CD4-positive, alpha-beta T cell treated with Interleukin-15 for 1 hour (primary cell): ENCODE measurements around the gene MRPL28.
"Not testable (repeated sequence)": the region's sequence is repeated elsewhere in the genome, so short reads cannot be mapped to it uniquely, and the experiment has no call there.

Experiments
- DNase-seq: peaks from one replicate; pipeline ENCODE4 v3.0.0-alpha.2; 2020

Gene MRPL28

DNA sequence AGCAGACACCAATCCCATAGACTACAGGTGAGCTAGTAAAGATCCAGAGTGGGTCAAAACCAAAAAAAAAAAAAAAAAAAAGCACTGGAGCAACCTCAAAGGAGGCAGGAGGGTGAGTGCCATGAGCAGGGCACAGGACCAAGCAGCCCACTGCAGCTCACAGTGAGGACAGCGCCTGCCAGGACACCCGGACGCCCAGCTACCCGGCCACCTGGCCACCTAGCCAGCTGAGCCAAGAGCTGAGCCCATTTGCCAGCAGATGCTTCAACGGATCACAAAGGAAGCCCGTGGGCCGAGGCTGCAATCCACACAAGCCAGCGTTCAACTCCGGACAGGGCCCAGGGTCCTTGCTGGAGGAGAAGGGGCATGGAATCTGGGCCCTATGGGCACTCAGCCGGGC is 32.9 kb downstream of the MRPL28 start:
- no peak for DNase-seq

DNA sequence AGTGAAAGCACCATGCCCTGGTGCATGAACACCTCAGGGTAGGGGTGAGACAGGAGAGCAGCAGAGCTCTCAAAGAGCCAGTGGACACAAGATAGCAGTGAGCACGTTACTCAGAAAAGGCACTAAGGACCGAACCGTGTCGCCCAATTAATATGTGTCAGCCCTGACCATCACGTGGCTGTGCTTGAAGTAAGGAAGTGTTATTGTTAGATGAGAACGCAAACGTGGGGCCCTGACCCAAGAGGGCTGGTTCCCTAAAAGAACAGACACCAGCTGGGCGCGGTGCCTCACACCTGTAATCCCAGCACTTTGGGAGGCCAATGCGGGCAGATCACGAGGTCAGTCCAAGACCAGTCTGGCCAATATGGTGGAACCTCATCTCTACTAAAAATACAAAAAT is 34.1 kb downstream of the MRPL28 start:
- DNase-seq: peak; percentile 35

DNA sequence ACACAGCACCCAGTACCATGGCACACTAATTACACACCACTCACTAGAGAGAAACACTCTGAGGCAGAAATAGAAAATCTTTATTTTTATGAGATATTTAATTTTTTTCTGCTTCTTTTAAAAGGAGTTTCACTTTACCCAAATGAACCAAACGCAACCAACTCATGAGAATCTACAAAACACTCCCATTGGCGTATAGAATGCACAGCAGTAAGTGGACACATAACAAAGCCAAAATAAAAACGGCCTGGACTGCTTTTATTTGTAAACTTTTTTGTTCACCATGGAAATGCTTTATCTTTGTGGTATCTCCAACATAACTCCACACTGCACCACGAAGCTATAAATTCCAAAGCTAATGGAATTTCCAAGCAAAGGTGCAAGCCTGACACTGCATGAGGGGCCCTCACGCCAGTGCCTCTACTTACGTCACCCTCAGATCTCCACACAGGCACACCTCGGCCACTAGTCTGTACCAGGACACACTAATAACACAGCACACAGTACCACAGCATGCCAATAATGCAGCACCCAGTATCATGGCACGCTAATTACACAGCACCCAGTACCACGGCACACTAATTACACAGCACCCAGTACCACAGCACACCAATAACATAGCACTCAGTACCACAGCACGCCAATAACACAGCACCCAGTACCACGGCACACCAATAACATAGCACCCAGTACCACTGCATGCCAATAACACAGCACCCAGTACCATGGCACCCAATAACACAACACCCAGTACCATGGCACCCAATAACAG is 35.3 kb downstream of the MRPL28 start:
- DNase-seq: not testable (repeated sequence)

DNA sequence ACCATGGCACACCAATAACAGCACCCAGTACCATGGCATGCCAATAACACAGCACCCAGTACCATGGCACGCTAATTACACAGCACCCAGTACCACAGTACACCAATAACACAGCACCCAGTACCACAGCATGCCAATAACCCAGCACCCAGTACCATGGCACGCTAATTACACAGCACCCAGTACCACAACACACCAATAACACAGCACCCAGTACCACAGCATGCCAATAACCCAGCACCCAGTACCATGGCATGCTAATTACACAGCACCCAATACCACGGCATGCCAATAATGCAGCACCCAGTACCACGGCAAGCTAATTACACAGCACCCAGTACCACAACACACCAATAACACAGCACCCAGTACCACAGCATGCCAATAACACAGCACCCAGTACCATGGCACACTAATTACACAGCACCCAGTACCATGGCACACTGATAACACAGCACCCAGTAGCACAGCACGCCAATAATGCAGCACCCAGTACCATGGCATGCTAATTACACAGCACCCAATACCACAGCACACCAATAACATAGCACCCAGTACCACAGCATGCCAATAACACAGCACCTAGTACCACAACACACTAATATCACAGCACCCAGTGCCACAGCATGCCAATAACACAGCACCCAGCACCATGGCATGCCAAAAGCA is 36.0 kb downstream of the MRPL28 start:
- not testable (repeated sequence) for DNase-seq

DNA sequence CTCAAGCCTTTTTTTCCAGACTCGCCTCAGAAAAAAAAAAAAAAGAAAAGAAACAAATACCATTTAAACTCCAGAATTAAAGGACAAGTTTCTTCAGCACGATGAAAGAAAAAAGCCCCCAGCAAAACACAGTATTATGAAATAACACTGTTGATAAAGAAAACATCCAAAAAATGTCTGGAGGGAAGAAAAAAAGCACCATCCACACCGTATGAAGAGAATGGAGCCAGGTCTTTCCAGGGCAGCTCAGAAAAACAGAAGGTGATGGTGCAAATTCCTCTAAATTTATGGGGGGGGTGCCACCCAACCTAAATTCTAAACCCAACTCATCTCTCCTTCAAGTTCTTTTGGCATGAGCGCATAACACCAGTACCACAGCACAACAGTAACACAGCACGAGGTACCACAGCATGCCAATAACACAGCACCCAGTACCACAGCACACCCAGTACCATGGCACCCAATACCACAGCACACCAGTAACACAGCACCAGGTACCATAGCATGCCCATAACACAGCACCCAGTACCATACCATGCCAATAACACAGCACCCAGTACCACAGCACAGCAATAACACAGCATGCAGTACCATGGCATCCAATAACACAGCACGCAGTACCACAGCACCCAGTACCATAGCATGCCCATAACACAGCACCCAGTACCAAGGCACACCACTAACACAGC is 36.8 kb downstream of the MRPL28 start:
- no peak for DNase-seq

DNA sequence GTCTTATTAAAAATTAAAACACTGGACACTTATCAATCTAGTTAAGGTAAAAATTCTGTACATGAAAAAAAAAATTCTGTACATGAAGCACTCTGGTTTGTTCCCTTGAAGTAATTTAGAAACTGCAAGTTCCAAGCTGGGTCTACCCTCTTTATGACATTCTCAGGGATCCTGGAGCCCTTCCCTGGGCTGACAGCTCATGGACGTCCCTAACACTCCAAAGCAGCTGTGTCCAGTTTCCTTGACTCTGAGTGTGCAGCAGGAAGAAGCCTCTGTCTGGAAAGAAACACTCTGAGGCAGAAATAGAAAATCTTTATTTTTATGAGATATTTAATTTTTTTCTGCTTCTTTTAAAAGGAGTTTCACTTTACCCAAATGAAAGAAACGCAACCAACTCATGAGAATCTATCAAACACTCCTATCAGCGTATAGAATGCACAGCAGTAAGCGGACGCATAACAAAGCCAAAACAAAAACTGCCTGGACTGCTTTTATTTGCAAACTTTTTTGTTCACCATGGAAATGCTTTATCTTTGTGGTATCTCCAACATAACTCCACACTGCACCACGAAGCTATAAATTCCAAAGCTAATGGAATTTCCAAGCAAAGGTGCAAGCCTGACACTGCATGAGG is 39.0 kb downstream of the MRPL28 start:
- not testable (repeated sequence) for DNase-seq

DNA sequence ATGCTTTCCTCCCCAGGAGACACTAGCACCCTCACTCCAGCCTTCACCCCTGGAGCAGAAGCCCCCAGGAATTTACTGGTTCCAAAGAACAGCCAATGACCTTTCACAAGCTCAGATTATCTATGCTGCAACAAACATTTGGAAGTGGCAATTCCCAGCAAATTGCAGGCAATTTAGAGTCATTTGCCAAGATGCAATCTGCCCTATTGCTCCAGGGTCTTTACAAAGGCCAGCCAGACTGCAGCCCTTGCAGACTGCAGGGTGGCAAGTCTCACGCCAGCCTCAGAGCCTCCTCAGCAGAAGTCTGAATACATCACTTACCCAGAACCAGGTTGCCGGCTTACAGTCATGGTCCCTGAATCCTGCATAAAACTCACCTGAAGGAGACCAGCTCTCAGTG is 39.6 kb downstream of the MRPL28 start:
- DNase-seq: no peak

DNA sequence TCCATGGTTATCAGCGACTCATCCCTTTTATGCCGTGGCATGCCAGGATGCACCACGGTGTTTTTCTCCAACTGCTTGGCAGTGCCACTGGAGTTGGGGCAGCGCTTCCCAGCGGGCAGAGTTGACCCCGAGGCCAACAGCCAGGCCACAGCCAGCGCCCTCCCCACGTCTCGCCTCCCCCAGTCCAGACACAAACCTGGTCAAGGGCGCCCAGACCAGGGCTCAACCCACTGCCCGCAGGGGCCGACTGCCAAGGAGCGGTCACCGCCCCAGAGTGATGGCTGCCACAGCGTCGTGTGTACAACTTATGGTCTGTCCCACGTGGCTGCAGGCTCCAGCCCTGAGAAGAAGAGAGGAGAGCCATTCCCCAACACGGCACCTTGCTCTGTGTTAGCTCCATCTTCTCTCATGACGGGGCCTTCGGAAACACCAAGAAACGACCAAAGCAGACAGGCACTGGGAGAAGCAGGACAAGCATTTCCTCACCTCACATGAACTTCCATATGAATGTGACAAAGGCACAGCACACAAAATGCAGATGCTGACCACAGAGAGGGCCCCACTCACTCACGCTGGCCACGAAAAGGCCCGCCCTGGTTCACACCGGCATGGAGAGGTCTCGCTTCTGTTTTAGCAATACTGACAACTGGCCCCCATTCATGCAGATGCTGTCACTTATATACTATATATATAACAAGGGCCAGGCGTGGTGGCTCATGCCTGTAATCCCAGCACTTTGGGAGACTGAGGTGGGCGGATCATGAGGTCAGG is 44.8 kb downstream of the MRPL28 start:
- DNase-seq: no peak

DNA sequence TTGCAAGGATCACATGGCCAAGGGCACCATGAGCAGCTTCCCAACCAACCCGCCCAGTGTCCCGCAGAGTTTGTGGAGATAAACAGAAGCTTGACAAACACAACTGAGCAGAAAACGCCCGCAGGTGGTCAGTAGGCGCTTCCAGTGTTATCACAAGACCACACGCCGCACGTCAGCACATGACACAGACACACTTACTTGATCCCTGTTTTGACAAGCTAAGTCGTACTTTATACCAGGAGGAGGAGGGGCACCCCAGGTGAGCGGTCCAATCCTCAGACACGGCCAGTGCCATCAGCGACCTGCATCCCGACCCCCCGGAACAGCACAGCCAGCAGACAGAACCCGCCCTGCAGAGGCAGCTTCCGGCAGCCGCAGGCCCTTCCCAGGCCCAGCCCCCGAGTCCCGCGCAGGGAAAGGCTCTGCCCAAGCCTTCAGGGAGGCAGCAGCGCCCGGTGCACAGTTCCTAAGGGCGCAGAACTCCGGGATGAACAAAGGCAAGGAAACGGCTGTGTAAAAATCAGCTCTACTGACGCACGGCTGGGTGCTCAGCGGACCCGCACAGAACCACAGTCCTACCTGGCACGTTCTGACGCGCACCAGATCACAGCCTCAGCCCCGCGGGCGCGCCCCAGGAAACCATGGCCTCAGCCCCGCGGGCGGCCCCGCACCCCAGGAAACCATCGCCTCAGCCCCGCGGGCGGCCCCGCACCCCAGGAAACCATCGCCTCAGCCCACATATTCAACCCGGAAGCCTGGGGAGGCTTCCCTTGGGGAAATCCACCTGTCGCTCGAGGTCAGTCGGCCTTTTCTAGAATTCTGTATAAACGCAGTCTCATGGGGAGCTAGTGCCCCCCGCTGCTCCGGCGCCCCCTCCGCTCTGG is 45.6 kb downstream of the MRPL28 start:
- peak; percentile 82 for DNase-seq

DNA sequence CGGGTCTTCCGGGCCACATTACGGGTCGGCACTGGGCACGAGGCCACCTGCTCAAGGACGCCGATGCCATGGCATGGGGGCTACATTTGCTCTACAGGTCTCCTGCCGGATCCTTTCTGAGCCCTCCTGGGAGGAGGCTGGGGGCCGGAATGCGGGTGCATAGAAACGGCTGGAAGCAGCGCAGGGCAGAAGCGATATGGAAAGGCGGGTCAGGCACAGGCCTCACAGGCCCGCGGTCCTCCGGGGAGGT is 46.2 kb downstream of the MRPL28 start:
- no peak for DNase-seq

DNA sequence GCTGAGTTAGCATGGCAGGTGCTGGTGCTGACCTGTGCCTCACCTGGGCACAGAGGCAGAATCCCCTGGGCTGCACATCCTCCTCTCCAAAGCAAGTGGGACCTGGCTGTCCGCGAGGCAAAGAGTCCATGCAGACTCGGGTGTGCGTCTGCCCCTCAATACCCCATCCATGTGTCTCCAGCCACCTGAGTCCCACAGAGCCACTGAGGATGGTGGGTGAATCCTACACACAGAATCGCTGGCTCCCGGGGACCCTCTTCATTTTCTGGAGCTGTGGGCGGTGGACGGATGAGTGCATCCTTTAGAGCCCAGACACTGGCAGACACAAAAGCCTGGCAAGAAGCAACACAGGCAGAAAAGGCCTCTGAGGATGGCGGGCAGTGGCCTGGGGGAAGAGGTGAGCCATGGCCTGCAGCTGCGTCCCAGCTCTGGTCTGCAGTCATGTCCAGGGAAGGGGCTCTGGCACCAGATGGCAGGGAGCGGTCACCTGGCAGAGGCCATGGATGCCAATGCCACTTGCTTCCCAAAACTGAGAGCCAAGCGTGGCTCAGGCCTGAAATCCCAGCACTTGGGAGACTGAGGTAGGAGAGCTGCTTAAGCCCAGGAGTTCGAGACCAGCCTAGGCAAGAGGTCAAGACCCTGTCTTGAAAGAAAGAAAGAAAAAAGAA is 47.7 kb downstream of the MRPL28 start:
- DNase-seq: no peak

DNA sequence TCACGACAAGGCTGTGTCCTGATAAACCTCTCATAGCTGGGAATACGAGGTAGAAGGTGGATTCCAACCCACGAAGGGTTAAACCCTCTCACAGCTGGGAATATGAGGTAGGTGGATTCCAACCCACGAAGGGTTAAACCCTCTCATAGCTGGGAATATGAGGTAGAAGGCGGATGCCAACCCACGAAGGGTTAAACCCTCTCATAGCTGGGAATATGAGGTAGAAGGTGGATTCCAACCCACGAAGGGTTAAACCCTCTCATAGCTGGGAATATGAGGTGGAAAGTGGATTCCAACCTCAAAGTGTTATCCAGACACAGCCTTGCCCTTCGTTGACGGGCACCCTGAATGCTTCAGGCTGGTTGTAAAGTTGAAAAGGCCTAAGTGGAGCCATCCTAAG is 48.8 kb downstream of the MRPL28 start:
- DNase-seq: no peak

DNA sequence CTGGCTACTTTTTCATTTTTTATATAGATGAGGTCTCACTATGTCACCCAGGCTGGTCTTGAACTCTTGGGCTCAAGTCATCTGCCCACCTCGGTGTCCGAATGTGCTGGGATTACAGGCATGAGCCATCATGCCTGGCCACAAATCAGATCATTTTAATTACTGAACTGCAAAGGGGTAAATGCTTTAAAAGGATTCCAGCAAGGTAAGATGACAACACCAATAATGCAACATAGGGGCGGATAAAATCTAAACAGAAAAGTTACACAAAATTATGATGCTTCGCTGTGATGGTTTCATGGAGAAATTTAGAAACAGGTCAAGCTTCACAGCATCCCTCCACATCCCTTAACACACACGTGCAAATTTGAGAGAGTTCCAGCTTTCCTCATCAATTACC is 50.1 kb downstream of the MRPL28 start:
- no peak for DNase-seq

DNA sequence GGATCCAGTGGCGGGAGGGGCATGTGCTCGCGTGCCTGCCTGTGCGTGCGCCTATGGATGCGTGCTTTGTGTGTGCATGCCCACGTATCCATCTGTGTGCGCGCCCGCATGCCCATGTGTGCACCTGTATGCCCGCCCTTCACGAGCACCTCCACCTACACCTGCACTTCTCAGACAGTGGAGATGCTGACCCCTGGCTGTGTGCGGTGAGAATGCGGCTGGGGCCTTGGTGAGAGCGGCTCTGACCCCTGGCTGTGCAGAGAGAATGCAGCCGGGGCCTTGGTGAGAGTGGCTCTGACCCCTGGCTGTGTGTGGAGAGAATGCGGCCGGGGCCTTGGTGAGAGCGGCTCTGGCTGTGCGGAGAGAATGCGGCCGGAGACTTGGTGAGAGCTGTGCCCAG is 51.7 kb downstream of the MRPL28 start:
- no peak for DNase-seq

DNA sequence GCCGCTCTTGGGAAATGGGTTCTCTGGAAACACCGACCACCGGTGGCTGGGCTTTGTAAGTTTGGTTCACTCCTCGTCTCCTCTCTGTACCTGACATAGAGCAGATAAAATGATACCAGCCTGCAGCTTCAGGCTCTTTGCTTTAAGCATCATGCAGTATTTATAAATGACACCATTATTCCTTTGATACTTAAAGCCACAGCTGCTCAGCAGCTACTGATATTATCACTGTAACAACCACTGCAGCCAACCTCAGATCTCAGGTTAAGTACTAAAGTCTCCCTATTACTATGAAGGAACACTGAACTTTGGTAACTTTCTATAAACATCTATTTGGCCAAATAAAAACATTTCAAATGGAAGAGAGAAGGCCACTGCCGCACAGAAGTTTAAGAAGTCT is 52.8 kb downstream of the MRPL28 start:
- no peak for DNase-seq
